Muscle of back (tissue), 11 donors: ENCODE data around the gene SUPT3H. TPM values are rescaled to one million over a fixed set of nuclear protein-coding genes. Genes with fewer than 3 reads are reported as not detected.
A peak's percentile ranks its signal among the peaks of the same experiment; 100 is the strongest.

ENCODE experiments used
- DNase-seq, 3 donors: peaks; one replicate each; pipeline versions ENCODE4 v3.0.0 to v3.0.0-alpha.2; 2013
- polyA plus RNA-seq, 10 donors: library from polyadenylated mRNA; unstranded; fragments of 120-200 nt; gene quantifications; one replicate each; pipeline ENCODE4 v1.2.1, GENCODE V29; 2013; ENCODE audit not compliant: insufficient read length in 10 of 10

SUPT3H gene
- polyA plus RNA-seq, 10 donors: 9.7 to 13.7 (median 11.6) TPM

DNA sequence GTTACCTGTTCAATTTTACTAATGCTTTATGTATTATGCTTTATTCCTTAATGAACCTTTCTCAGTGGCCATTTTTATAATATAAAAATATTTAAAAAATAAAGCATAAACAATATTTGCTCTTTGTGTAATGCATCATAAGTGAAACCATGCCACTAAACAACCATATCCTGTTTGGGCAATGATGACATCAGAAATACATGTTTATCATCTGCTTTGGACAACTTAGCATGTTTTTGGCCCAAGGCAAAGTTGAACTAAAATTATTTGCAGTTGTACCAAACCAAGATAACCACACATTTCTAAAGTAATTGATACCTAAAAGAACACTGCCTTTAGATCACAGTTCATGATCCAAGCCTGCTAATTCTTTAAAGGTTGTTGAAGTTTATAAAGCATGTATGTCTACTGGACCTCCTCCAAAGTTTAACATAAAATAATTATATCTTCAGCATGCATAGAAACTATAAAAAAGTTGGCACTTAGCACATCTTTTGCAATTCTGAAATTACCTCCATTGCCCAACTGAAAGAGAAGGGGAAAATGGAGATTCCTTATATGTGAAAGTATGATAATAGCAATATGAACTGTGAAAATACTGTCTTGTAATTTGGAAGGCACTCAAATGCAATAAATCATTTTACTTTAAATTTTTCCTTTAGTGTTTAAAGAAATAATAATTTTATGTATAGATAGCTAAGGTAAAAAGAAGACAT, 375.2 kb downstream of the SUPT3H start:
- no peak for DNase-seq

DNA sequence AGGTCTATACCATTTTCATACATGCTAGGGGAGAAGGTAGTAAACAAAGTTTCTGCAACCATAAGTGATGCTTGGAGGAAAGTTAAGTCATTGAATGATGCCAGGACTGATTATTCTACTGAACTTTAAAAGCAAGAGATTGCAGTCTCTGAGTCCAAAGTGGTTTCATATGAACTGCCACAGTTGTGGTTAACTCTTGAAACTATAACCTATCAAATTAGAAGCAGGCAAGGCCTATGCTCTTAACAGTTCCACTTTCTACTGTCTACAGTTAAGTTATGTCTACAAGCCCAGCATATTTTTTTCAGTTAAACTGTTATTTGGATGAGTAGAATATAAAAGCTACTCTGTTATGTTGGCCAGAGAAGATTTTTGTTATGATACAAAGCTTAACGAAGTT, 376.1 kb downstream of the SUPT3H start:
- DNase-seq: no peak

DNA sequence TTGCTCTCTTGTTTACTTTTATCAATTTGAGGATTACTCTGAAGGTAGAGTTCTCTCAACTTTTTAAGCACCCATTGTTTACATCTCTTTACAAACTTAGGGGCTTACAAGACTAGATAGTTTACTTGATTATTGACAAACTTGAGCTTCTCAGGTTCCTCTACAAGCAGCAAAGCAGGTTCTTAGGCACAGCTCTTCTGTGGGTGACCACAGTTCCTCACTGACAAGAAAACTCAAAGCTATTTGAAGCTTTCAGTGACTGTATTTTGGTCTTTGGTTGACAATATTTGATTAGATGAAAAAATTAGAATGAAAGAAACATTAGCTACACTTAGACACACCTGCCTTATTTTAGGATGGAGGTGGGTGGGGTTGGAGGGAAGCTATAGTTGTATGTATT, 376.9 kb downstream of the SUPT3H start:
- DNase-seq: no peak

DNA sequence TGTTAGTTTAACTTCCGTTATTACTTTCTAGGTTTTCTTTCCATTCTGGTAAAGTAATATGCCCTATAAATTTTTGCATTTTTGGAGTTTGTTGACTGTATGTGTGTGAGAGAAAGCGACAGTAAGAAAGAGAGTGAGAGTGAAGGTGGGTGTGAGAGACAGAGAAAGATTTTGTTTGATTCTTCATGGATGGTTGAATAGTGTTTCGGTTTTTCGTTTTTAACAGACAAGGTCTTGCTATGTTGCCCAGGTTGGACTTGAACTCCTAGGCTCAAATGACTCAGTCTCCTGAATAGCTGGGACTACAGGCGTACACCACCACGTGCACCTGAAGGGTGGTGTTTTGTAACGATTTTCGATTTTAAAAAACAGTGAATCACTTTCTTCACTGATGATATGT, 378.7 kb downstream of the SUPT3H start:
- DNase-seq: no peak

DNA sequence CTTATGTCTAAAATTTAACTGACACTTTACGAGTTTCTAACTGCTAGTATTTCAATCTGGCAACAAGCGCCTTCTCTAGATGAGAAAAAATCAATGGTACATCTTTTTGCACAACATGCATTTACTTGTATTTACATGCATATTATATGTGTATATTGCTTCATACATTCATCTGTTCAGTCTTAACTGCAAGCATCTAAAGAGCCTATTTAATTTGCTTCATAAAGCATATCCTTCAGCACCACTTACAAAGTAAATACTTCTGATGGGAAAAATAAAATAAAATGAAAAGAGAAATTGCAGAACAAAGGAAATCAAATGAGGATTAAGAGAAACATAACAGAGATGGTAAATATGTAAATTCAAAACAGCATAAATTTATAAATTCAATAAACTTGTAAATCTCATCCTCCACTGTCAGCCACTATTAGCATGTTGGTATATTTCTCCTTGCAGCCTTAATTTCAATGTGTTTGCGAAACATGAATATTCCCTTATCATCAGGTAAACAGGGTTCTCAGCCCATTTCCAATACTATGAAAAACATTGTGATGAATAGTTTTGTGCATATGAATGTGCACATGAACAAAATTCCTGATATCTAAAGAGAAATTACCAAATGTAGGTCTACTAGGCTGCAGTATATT, 382.1 kb downstream of the SUPT3H start:
- DNase-seq: no peak

DNA sequence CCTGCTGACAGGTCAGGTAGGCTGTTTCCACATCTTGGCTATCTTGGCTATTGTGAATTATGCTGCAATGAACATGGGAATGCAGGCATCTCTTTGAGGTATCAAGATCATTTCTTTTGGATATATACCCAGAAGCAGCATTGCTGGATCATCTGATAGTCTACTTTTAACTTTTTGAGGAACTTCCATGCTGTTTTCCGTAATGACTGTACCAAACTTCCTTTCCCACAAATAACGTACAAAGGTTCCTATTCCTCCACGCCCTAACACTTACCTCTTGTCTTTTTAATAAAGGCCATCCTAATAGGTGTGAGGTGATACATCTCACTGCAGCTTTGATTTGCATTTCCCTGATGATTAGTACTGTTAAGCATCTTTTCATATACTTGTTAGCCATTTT, 388.3 kb downstream of the SUPT3H start:
- peak in 1 of 3 donors; percentile 9 for DNase-seq

DNA sequence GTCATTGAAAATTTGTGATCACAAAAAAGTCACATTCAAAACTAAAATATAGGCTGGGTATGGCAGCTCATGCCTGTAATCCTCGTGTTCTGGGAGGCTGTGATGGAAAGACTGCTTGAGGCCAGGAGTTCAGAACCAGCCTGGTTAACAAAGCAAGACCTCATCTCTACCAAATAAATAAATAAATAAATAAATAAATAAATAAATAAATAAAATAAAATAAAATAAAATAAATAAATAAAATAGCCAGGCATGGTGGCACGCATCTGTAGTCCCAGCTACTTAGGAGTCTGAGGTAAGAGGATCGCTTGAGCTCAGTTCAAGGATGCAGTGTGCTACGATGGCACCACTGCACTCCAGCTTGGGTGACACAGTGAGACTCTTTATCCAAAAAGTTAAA, 392.7 kb downstream of the SUPT3H start:
- DNase-seq: no peak

DNA sequence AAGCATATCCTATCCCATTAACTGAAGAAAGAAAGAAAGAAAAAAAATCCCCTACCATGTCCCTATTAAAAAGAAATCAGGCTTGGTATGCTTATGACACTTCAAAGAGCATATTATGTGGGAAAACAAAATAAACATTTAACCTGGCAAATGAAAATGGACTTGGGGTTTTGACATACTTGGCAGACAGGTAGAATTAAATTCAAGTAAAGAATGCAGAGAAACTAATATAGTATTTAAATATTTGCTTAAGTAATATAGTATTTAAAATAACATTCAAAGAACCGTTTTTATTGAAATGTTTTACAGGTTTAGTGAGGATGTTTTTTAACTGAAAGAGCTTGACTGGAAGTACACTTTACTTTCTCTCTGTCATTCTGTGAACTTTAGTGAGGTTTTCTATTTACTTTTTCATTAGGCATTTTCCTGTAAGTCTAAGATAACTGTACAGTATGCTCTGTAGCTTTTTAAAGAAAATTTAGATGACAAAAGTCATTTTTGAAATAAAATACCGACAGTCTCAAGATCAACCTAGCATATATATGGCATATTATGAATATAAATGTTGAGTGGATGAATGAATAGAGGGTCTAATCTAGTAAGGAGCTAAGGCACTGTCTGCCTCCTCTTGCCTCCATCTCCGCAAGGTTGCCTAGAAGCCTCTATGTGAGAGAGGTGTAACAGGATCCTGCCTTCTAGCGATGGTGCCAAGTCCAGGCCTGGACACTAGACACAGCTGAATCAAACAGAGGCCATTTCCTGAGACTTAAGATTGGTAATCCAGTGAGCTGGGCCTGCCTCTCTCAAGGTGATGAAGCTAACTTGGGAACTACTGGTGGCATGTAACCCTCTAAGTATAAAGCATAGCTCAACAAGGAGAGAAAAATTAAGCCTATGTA, 394.0 kb downstream of the SUPT3H start:
- no peak for DNase-seq

DNA sequence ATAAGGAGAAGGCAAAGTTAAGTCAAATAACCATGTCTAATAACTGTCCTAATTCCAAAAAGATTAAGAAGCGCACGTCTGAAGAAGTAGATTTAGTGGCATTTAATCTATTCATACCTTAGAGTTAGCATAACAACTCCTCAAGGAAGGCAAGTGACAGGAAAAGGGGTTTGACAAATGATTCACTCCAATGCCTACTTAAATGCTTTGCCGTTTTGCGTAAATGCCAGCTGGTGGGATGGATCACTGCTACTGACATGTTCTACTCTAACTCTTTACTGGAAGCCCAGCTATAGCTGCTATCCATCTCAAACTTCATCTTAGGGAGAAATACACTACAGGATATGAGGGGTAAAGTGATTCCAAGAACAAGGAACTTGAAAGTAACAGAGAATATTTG, 396.9 kb downstream of the SUPT3H start:
- no peak for DNase-seq

DNA sequence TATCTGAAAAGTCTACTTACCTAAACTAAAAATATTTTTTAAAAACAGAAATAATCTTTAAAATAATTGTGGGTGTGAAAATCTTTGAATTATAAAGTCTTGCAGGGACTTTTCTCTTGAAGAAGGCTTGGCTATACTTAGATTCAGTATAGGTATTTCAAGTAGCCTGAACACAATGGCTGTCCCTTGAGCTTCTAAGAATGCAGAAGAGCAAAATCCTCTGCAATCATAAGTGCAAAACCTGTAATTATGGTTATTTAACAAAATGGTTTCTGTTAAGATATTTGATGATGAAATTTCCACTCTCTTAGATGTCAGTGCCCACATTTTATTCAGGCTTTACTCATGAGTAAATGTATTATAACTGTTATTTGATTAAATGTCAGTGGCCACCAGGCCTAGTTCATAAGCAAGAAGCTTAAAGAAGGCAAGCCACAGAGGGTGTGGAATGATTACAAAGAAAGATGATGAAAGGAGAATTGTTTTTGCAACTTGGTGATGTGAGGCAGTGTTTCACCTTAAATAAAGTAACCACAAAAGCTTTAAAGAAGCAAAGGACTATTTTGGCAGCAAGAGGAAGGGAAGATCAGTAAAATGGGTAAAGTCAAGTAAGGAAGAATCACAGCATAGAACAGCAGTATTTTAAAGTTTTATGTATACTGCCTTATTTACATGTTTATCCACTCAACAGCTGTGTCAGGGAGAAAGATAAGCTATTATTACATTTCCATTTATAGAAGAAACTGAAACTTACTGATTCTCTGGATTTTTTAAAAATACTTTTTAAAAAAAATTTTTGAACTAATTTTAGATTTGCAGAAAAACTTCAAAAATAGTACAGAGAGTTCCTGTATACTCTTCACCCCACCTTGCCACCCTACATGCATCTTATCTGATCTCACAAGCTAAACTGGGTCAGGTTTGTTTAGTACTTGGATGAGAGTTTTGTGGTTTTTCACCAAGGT, 400.8 kb downstream of the SUPT3H start:
- DNase-seq: no peak

DNA sequence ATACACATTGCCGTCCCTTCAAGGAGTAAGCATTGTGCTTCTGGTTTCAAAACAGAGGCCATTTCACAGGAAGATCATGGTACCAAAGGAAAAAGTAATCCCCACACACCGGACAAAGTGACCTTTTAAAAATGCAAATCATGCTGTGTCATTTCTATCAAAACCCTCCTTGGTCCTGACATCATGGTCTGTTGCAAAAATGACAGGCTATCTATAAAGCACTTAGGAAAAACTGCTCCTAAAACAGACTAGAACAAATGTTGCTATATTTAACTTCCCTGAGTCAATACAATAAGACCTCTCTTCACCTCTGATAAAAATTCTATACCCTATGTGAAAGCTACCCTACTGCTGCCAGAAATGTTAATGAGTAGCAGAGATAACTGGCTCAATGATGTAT, 403.2 kb downstream of the SUPT3H start:
- DNase-seq: no peak

DNA sequence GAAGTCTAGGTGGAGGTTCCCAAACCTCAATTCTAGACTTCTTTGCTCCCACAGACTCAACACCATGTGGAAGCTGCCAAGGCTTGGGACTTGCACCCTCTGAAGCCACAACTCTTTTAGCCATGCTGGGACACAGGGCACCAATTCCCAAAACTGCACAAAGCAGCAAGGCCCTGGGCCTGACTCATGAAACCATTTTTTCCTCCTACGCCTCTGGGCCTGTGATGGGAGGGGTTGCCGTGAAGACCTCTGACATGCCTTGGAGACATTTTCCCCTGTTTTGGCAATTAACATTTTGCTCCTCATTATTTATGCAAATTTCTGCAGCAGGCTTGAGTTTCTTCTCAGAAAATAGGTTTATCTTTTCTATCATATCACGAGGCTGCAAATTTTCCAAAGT, 405.0 kb downstream of the SUPT3H start:
- DNase-seq: no peak

DNA sequence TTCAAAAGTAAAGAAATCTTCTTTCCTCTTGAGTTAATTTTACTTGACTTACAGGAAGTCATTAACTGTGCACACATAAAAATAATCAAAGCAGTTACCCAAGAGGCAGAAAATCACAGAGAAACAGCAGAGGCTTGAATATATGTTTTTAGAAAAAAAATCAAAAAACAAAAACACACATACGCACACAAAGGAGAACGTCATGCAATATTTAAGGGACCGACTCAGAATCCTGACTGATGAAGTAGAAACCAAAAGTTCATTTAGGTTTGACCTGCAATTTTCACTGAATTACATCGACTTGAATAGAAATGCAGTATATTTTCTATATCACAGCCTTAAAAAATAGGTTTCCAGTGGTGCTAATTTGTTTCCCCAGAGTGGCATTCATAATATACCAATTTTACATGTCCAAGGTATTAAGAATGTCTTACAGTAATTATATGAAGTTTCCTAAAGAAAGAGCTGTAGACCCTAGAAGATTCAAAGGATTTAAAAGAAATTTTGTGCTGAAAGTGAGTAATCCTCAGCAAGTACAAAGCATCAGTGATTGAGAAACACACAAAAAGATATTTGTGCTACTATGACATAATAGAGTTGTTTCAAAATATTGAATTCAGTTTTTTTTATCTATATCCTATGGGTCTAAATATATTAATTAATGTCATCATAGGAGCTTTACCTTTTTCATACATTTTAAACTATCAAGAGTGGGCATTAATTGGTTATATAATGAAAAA, 408.1 kb downstream of the SUPT3H start:
- DNase-seq: no peak

DNA sequence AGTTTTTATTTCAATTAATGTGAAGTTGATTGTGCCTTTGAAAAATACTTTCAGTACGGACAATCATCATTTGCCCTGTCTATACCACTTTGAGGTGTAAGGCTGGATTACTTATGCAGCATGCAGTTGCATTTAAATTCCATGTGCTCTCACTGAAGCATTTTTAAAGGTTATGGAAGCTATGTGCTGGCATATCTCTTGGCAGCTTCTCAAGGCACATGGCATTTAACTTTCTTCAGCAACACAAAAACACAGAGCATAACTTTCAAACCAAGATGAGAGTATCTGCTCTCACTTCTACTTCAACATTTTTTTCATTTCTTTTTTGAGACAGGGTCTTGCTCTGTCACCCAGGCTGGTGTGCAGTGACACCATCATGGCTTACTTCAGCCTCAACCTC, 410.3 kb downstream of the SUPT3H start:
- DNase-seq: no peak

DNA sequence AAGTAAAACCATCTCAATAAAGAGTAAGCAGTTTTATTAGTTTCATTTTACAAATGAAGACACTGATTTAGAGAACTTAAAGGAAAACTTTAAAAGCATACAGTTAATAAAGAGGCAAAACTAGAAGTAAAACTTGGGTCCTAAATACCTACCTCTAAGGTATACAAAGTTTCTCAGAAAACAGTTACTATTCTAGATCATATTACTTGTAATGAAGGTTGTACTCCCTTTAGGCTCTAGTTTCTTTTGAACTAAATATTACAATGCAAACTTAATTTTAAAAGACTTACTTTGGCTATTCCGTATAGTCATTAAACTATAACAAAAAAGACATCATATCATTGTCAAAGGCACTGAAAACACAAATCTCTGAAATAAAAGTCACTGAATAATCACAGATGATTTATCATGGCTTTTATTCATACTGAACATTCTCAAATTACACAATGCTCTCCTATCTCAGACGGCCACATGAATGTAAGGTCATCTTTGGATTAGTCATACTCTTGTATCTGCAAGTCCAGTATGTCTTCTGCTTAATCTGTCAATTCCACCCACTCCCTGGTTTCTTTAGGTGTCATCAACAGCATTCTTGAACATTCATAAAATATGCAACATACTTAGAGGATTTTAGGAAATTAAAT, 411.2 kb downstream of the SUPT3H start:
- DNase-seq: peak in 1 of 3 donors; percentile 57

DNA sequence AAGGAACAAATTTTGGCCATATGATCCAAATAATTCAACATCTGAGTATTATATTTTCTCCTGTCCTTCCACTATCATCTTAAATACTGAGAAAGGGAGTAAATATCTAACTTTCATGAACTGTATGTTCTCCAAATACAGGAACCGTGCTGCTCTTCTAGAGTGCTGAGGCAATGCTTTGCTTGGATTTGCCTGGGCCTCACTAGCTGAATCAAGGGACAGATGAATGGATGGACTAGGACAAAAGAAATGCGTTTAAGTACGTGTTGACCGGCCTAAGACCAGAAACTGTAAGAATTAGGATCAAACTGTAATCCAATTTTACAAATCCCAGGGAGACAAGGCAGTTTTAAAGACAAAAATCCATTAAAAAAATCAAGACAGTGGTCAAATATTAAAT, 412.0 kb downstream of the SUPT3H start:
- DNase-seq: no peak

DNA sequence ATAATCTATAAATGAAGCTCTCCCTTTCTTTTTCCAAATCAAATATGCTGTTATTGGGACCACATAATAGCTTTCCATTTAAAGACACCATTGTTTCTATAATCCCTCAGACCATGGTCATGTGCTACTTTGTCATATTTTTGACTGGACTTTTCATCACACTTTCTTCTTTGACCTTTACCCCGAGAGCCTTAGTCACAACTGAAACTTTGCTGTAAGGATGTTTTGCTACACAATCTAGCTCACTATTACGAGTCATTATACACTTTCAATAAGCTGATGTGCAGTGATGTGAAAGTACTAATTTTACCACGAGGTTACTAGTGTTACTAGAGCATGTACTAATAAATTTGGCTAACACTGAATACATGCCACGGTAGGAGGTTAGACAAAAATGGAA, 416.8 kb downstream of the SUPT3H start:
- DNase-seq: no peak

DNA sequence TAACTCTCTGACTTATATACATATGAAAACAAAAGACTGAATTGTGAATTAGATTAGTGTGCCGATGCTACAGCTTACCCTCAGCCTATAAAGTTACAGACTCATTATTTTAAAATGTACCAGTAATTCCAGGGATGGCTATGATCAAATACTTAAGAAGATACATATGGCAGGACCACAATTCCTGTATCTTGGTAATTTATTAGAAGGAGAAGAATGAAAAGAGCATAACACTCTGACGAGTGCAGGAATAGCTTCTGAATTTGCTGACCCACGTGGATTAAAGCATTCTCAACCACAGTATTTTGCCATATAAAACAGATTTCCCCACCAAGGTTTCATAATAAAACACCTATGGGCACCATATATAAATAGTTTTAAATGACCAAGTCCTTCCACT, 418.1 kb downstream of the SUPT3H start:
- DNase-seq: no peak

DNA sequence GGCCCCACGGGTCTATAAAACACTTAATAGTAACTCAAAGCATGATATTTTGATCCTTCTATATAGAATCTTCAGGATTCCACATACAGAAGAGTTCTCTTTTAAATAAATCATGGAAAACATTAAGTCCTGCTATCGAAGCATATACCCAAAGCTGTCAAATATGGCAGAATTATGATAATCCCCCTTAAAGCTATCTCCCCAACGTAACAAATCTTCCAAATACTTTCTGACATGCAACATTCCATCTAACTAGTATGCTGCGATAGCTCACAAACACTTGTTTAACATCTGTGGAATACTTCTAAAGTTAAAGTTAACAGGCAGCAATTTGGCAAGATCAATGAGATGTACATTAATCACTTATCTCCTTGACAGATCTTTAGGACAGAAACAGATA, 420.6 kb downstream of the SUPT3H start:
- no peak for DNase-seq

DNA sequence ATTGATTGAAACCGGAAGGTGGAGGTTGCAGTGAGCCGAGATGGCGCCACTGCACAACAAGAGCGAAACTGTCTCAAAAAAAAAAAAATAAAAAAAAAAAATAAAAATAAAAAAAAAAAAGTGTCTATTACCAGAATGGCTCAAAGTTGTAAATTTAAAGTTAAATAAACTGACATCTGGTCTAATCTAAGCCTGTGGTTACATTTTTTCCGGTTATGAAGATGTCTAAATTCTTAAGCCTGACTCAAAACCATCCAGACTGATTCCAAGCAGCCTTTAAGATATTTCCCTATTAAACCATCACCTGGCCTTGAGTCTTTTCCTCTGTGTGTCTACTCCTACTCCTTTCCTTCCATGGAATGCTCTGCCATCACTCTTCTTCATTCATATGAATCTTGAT, 421.3 kb downstream of the SUPT3H start:
- DNase-seq: peak in 1 of 3 donors; percentile 9
